Fibroblast of lung (primary cell): ENCODE measurements around the gene FPR2. TPM values are rescaled to one million over a fixed set of nuclear protein-coding genes. Genes with fewer than 3 reads are reported as not detected.

ENCODE experiments used
- DNase-seq, 2 donors: peaks; one replicate each; pipeline versions ENCODE4 v3.0.0 to v3.0.0-alpha.2; 2010; ENCODE audit warnings: low read depth in 2 of 2
- H2AFZ ChIP-seq: 2 replicates; pipeline ENCODE4 v1.5.1; 2012; ENCODE audit warnings: low read length, control low read depth, inconsistent platforms
- H3K27ac ChIP-seq: 2 replicates; pipeline ENCODE4 v1.5.1; 2011; ENCODE audit warnings: low read length, control low read depth; ENCODE audit not compliant: insufficient read depth
- H3K27me3 ChIP-seq: 2 replicates; pipeline ENCODE4 v1.5.1; 2011; ENCODE audit warnings: mild to moderate bottlenecking, low read length; ENCODE audit not compliant: control insufficient read depth, insufficient read depth
- H3K36me3 ChIP-seq: 2 replicates; pipeline ENCODE4 v1.5.1; 2011; ENCODE audit warnings: low read length; ENCODE audit not compliant: control insufficient read depth, insufficient read depth
- H3K4me1 ChIP-seq: 2 replicates; pipeline ENCODE4 v1.5.1; 2011; ENCODE audit warnings: low read length; ENCODE audit not compliant: control insufficient read depth, insufficient read depth; ENCODE audit errors: extremely low read depth
- H3K4me2 ChIP-seq: 2 replicates; pipeline ENCODE4 v1.5.1; 2011; ENCODE audit warnings: low read length, control low read depth; ENCODE audit not compliant: insufficient read depth; ENCODE audit errors: extremely low read depth
- H3K4me3 ChIP-seq, 4 experiments: fragments of 200-600 bp in 1 of 4; sonication (generic) in 1 of 4; replicated peaks in 1 of 4; 2 replicates each; pipeline ENCODE4 v1.5.1; 2011 to 2016; ENCODE audit warnings: low read length in 4 of 4, low read depth in 3 of 4, mild to moderate bottlenecking in 3 of 4, control low read depth in 2 of 4, inconsistent platforms in 1 of 4, mixed read lengths in 1 of 4; ENCODE audit not compliant: insufficient read depth in 1 of 4; ENCODE audit errors: control extremely low read depth in 1 of 4
- H3K79me2 ChIP-seq: 2 replicates; pipeline ENCODE4 v1.5.1; 2012; ENCODE audit warnings: mild to moderate bottlenecking, low read length, inconsistent platforms; ENCODE audit not compliant: control insufficient read depth, insufficient read depth
- H3K9ac ChIP-seq: 2 replicates; pipeline ENCODE4 v1.5.1; 2011; ENCODE audit warnings: mild to moderate bottlenecking, low read length, control low read depth; ENCODE audit not compliant: insufficient read depth
- H3K9me3 ChIP-seq: 2 replicates; pipeline ENCODE4 v1.5.1; 2012; ENCODE audit warnings: low read depth, low read length; ENCODE audit not compliant: control insufficient read depth, insufficient read depth
- H4K20me1 ChIP-seq: 2 replicates; pipeline ENCODE4 v1.5.1; 2011; ENCODE audit warnings: low read length; ENCODE audit not compliant: control insufficient read depth, insufficient read depth; ENCODE audit errors: extremely low read depth
- EZH2 ChIP-seq: IDR thresholded peaks from 2 replicates; pipeline ENCODE4 v1.5.1; 2012; ENCODE audit warnings: low read length, control low read depth, mild to moderate bottlenecking; ENCODE audit errors: missing control alignments
- polyA plus RNA-seq, 2 donors: library from polyadenylated mRNA; depleted of rRNA in 1 of 2; stranded (reverse) in 1 of 2; unstranded in 1 of 2; fragments of >200 nt; gene quantifications; 2 replicates each; pipeline ENCODE4 v1.2.1, GENCODE V29; 2011 to 2012; ENCODE audit warnings: missing spikeins in 1 of 2
- total RNA-seq: library from RNA; depleted of rRNA; stranded (reverse); fragments of >200 nt; gene quantifications from 2 replicates; pipeline ENCODE4 v1.2.1, GENCODE V29; 2014
- TF ChIP-seq, protein P1 (sequence below), 2 donors: IDR thresholded peaks in 1 of 2; conservative IDR thresholded peaks in 1 of 2; 1 replicate in 1 of 2; 2 replicates in 1 of 2; pipeline ENCODE4 v1.5.1; 2011 to 2012; ENCODE audit warnings: low read length in 2 of 2, control low read depth in 1 of 2, inconsistent platforms in 1 of 2, low read depth in 1 of 2, mild to moderate bottlenecking in 1 of 2

FPR2 gene
- total and polyA plus RNA-seq, 2 donors (not counting 1 experiment from before 2014, with no cell fraction given): 0.12 TPM; not detected in 1

DNA sequence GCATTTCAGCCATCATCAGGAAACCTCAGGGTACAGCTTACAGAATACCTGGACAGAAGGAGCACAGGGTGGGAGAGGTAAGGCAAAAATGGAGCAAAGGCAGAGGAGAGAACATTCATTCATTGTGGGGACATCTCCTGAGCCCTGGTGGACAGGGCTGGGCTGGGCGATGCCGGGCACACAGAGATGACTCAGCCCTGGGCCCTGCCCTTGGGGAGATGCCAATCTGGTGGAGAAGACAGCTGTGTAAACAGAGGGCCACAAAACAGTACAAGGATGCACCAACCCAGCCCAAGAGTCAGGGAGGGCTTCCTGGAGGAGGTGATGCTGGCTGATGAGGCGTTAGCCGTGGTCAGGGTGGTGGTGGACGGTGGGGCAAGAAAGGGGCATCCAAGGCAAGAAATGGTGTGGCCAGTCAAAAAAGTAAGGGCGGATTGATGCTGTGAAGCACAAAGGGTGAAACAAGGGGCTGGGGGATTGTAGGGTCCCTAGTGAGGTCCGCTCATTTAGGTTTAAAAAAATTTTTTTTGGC is 33.6 kb upstream of the FPR2 start:
- no peak overlapping the region for H2AFZ ChIP-seq
- TF ChIP-seq, protein P1, sequence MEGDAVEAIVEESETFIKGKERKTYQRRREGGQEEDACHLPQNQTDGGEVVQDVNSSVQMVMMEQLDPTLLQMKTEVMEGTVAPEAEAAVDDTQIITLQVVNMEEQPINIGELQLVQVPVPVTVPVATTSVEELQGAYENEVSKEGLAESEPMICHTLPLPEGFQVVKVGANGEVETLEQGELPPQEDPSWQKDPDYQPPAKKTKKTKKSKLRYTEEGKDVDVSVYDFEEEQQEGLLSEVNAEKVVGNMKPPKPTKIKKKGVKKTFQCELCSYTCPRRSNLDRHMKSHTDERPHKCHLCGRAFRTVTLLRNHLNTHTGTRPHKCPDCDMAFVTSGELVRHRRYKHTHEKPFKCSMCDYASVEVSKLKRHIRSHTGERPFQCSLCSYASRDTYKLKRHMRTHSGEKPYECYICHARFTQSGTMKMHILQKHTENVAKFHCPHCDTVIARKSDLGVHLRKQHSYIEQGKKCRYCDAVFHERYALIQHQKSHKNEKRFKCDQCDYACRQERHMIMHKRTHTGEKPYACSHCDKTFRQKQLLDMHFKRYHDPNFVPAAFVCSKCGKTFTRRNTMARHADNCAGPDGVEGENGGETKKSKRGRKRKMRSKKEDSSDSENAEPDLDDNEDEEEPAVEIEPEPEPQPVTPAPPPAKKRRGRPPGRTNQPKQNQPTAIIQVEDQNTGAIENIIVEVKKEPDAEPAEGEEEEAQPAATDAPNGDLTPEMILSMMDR (conservative IDR thresholded peaks at IDR 0.05 in 1 of 2, IDR thresholded peaks at IDR 0.05 in 1 of 2; ENCODE audit: low read depth in 1 of 2, low read length in 2 of 2): no peak
- TF ChIP-seq EZH2: no peak
- H3K4me3 ChIP-seq: no peak overlapping the region
- no peak overlapping the region for H3K9ac ChIP-seq
- no peaks in the 10 kb centered on the region for H3K9me3 ChIP-seq
- H3K4me2 ChIP-seq: no peak overlapping the region
- H3K27me3 ChIP-seq: peaks cover 8% of the 10 kb centered on the region
- peak; percentile 41 to 60 for DNase-seq
- H3K27ac ChIP-seq: no peak overlapping the region
- peaks cover 6% of the 10 kb centered on the region for H3K4me1 ChIP-seq
- no peaks in the 10 kb centered on the region for H3K79me2 ChIP-seq
- no peaks in the 10 kb centered on the region for H4K20me1 ChIP-seq
- no peaks in the 10 kb centered on the region for H3K36me3 ChIP-seq

DNA sequence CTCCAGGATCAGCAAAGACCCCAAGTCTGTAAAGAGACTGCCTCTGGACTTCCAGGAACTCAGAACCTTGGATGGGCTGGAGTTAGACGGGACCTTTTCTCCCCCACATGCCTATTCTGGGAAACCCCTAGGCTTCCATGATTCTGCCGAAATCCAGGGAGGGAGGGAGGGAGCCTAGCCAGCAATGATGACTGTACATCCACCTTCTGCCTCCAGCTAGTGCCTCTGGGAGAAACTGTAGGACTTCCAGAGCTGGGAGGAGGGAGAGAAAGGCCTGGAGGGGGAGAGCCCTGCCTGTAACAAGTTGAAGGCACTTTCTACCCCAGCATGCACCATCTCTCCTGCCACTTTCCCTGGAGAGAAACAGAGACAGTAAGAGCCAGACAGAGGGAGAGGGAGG is 31.2 kb upstream of the FPR2 start:
- no peak overlapping the region for H3K4me2 ChIP-seq
- no peaks in the 10 kb centered on the region for H3K79me2 ChIP-seq
- H4K20me1 ChIP-seq: no peaks in the 10 kb centered on the region
- no peak overlapping the region for H3K27ac ChIP-seq
- peak in 1 of 2 donors; percentile 50 for DNase-seq
- H3K9me3 ChIP-seq: no peaks in the 10 kb centered on the region
- no peak overlapping the region for H3K9ac ChIP-seq
- H2AFZ ChIP-seq: no peak overlapping the region
- H3K36me3 ChIP-seq: no peaks in the 10 kb centered on the region
- TF ChIP-seq, protein P1 (conservative IDR thresholded peaks at IDR 0.05 in 1 of 2, IDR thresholded peaks at IDR 0.05 in 1 of 2; ENCODE audit: low read depth in 1 of 2, low read length in 2 of 2): no peak
- TF ChIP-seq EZH2: no peak
- H3K4me1 ChIP-seq: peaks cover 6% of the 10 kb centered on the region
- H3K27me3 ChIP-seq: no peaks in the 10 kb centered on the region
- H3K4me3 ChIP-seq: no peak overlapping the region

DNA sequence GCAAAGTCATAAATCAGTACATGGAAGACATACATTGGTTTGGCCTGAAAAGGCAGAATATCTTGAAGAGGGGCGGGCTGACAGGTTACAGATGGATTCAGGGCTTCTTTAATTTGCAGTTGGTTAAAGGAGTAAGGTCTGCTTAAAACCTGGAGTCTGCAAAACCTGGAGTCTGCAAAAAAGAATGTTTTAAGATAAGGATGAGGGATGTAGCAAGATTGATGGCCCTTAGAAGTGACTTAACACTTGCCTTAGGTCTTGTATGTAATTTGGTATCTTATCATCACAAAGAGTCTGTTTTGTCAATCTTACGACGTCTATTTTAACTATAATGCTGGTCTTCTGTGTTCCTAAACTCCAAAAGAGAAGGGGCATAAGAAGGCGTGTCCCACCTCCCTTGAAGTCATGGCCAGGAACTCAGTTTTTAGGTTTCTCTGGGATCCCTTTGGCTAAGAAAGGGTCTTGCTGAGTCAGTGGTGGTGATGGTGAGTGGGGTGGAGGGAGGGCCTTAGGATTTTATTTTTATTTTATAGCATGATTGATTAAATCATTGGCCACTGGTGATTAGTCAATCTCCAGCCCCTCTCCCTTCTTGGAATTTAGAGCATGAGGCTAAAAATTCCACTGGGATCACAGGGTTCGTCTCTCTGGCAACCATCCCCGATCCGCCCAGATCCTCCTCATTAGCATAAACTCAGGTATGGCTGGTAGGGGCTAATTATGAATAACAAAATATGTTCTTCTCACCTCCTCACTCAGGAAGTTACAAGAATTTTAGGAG is 27.0 kb upstream of the FPR2 start:
- no peaks in the 10 kb centered on the region for H3K9me3 ChIP-seq
- no peaks in the 10 kb centered on the region for H3K79me2 ChIP-seq
- DNase-seq: peak in 1 of 2 donors; percentile 24
- H3K9ac ChIP-seq: no peak overlapping the region
- H3K4me2 ChIP-seq: no peak overlapping the region
- no peak for TF ChIP-seq EZH2
- TF ChIP-seq, protein P1 (conservative IDR thresholded peaks at IDR 0.05 in 1 of 2, IDR thresholded peaks at IDR 0.05 in 1 of 2; ENCODE audit: low read depth in 1 of 2, low read length in 2 of 2): no peak
- H2AFZ ChIP-seq: no peak overlapping the region
- no peaks in the 10 kb centered on the region for H3K4me1 ChIP-seq
- no peaks in the 10 kb centered on the region for H4K20me1 ChIP-seq
- H3K27ac ChIP-seq: no peak overlapping the region
- no peak overlapping the region for H3K4me3 ChIP-seq
- no peaks in the 10 kb centered on the region for H3K36me3 ChIP-seq
- H3K27me3 ChIP-seq: no peaks in the 10 kb centered on the region
